Loucy (cell line): ENCODE results near the gene CD300A.

Experiments used
- CTCF ChIP-seq: fragments of 200-600 bp; sonication (generic); conservative IDR thresholded peaks from 2 replicates; pipeline ENCODE4 v1.5.1; 2014; ENCODE audit warnings: mild to moderate bottlenecking, antibody characterized with exemption, low read length
- EZH2phosphoT487 ChIP-seq: fragments of 200-600 bp; IDR thresholded peaks from 2 replicates; pipeline ENCODE4 v1.6.1; 2018; ENCODE audit warnings: antibody characterized with exemption, mild to moderate bottlenecking, moderate library complexity, borderline replicate concordance

GRCh38 chr17:74449306-74449705, 17.1 kb upstream of the CD300A start:
- no peak for TF ChIP-seq CTCF
- TF ChIP-seq EZH2phosphoT487, result no peak
